Suprapubic skin (tissue), 3 donors: Measurements from ENCODE around the gene KIF13A.

Experiments
- CTCF ChIP-seq, 2 donors: fragments of 200-600 bp in 1 of 2; fragments of 450-650 bp in 1 of 2; sonication (generic) in 1 of 2; IDR thresholded peaks; one replicate each; pipeline ENCODE4 v1.5.1; 2016 to 2019; ENCODE audit warnings: antibody characterized with exemption in 2 of 2, mild to moderate bottlenecking in 1 of 2, moderate library complexity in 1 of 2
- POLR2A ChIP-seq, 2 donors: fragments of 450-650 bp; IDR thresholded peaks; one replicate each; pipeline ENCODE4 v1.6.1; 2017; ENCODE audit warnings: antibody characterized with exemption in 2 of 2, mild to moderate bottlenecking in 2 of 2, moderate library complexity in 2 of 2

GRCh38 chr6:17826301-17826700, 161.1 kb downstream of the KIF13A start:
- TF ChIP-seq POLR2A (IDR thresholded peaks at IDR 0.05) (no peak), CTCF (IDR thresholded peaks at IDR 0.05) (no peak)
